ENCODE measurements around the gene FFAR2.
"Not testable (repeated sequence)": the region's sequence is repeated elsewhere in the genome, so short reads cannot be mapped to it uniquely, and the experiment has no call there.

FFAR2 gene

GRCh38 chr19:35447606-35448469, at the start of gene FFAR2:
Gene FFAR2, plus strand, starts transcription at chr19:35448257. Its CDS starts 1,458 bp downstream, at chr19:35449715.
- DNase-seq: no peak

- DNase-seq: no peak
Measured at GRCh38 chr19:35398570-35398969, 49.5 kb upstream of the FFAR2 start.

- DNase-seq: no peak
Measured at GRCh38 chr19:35399231-35399630, 48.8 kb upstream of the FFAR2 start.

- DNase-seq: no peak
Measured at GRCh38 chr19:35399948-35400772, 47.9 kb upstream of the FFAR2 start.

DNA sequence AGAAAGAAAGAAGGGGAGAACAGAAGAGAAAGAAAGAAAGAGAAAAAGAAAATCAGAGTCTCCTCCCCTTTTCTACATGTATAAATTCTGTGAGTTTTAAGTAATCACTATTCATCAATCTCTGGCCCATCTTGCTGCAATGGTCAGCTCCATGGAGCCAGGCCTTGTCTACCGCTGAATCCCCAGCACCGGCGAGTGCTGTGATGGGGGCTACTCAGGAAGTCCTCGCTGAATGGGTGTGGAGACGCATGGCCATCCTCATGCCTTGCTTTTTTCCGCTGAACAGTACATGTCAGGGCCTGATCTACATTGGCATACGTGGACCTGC, 47.3 kb upstream of the FFAR2 start:
- DNase-seq: no peak

DNA sequence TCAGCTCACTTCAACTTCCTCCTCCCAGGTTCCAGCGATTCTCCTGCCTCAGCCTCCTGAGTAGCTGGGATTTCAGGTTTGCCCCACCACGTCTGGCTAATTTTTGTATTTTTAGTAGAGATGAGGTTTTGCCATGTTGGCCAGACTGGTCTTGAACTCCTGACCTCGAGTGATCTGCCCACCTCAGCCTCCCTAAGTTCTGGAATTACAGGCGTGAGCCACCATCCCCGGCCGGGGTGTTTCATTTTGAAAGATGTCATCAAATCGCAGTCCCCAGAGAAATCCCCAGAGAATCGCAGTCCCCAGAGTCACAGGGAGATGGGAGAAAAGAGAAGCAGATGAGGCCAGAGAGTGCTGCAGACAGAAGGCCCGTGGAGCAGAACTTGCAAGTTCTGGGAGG, 46.6 kb upstream of the FFAR2 start:
- not testable (repeated sequence) for DNase-seq

DNA sequence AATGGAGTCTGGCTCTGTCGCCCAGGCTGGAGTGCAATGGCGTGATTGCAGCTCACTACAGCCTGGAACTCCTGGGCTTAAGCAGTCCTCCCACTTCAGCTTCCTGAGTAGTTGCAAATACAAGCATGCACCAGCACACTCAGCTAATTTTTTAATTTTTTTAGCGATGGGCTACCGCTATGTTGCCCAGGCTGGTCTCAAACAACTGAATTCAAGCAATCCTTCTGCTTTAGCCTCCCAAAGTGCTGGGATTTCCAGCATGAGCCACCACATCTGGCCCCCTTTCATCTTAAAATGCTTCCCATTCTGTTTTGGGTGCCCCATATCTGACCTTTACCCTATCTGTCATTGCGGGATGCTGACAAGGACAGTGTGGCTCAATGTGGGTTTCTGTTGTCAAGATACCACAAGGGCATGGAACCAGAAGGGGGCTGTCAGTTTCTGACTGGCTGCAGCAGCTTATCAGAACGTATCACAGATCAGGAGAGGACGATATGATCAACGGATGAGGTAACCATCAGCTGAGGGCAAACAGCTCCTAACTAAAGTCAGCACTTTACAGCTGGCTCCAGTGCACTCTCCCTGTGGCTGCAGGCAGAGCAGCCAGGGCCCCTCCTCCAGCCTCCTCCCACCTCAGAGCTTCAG, 44.8 kb upstream of the FFAR2 start:
- DNase-seq: no peak

- peak in 1 of 2 experiments; percentile 15 for DNase-seq
Measured at GRCh38 chr19:35404879-35405622, 43.0 kb upstream of the FFAR2 start.

- DNase-seq: no peak
Measured at GRCh38 chr19:35407619-35408018, 40.4 kb upstream of the FFAR2 start.

DNA sequence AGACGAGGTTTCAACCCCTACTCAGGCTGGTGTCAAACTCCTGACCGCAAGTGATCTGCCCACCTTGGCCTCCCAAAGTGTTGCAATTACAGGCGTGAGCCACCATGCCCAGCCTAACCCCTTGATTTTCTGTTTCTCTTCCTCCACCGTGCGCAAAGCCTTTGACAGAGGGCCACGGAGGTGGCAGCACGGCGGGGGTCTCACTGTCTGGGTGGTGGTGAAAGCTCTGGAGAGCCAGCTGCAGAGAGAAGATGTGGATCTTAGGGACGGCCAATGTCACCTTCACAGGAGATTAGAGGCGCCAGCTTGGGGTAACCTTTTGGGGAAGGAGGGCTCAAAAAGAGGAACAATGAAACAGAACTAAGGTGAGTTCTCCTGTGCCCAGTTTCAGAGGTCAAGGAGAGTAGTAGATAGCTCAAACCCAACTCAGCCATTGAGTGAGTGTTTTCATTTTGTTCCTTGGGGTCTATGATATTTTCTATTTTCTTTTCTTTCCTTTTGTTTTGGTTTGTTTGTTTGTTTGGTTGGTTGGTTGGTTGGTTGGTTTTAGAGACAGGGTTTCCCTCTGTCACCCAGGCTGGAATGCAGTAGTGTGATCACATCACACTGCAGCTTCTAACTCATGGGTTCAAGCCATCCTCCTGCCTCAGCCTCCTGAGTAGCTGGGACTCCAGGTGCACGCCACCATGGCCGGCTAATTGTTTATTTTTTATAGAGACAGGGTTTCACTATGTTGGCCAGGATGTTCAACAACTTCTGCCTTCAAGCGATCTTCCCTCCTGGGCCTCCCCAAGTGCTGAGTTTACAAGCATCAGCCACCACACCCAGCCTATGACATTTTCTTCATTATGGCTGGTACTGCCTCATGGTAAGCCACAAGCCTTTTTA, 39.5 kb upstream of the FFAR2 start:
- DNase-seq: no peak

DNA sequence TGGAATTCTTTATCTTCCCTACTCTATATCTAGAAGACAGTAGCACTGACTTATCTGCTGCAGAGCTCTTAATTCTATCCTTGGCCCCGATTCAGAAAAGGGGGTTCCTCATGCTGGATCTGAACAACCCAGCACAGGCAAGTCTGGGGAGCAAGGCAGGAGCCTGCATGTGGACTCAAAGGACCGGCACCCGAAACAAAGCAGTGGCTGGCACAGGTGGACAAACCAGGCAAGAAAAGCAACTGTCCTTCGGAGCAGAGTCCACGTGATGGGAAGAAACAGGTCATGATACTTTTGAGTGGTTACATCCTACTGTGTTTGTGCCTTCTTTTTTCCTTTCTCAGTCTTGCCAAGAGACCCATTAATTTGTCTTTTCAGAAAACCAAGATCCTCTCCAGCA, 38.9 kb upstream of the FFAR2 start:
- DNase-seq: no peak

GRCh38 chr19:35410487-35410886, 37.6 kb upstream of the FFAR2 start:
- no peak for DNase-seq

DNA sequence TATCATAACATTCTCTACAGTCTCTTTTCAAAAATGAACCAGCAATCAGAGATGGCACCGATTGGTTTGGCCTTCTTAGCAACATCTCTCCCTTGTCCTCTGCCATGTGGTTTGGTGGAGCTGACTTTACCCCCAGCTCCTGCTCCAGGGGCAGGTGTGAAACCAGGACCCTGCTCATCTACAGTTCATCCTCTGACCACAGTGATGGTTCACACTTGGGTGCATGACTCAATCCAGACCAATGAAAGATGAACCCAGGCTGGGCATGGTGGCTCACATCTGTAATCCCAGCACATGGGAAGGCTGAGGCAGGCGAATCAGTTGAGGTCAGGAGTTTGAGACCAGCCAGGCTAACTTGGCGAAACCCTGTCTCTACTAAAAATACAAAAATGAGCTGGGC, 33.6 kb upstream of the FFAR2 start:
- no peak for DNase-seq

- no peak for DNase-seq
Measured at GRCh38 chr19:35416331-35416730, 31.7 kb upstream of the FFAR2 start.

DNA sequence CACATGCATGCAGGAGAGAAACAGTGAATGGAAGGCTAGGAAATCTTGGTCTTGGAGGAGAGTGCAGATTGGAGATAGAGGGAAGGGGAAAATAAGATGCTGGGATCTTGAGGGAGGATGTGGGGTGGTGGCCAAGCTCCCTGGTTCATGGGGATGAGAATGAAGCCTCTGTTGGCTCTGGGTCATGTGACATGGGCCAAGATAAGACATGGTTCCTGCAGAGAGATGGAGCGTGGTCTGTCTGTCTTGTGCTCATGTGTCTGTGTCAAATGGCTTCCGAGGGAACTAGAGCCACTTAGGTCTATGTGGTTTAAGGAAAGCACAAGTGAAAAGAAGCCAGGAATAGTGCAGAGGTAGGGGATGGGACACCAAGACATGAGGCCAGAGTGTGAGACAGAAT, 30.8 kb upstream of the FFAR2 start:
- DNase-seq: no peak

GRCh38 chr19:35417713-35418534, 30.1 kb upstream of the FFAR2 start:
- DNase-seq: no peak

DNA sequence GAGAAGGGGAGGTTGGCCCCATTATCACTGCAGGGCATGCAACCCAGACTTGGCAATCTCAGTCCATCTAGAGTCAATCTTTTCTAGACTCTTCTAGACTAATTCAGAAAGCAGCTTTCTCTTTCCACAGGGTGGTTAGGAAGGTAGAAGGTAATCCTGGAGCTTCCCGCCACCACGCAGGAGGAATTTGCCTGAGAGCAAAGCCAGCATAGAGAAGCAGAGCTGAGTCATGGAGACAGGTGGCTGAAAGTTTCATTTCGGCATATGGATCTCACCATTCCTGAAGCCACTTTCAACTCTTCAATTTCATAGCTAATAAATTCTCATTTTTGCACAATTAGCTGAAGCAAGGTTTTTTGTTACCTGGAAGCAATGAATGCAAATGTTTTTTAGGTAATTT, 29.0 kb upstream of the FFAR2 start:
- no peak for DNase-seq

DNA sequence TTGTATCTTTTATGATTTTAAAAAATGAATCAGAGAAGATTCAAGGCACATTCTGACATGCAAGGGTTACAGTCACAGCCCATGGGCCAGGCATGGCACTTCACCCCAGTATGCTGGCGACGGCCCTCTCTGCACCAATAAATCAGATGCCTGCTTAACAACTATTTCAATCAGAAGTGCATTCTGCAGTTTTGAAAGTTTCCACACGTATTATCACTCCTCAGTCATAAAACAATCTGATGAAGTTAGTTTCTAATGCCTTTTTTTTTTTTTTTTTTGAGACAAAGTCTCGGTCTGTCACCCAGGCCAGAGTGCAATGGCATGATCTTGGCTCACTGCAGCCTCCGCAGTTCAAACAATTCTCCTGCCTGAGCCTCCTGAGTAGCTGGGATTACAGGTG, 28.3 kb upstream of the FFAR2 start:
- DNase-seq: no peak

- DNase-seq: no peak
Measured at GRCh38 chr19:35421362-35421761, 26.7 kb upstream of the FFAR2 start.

GRCh38 chr19:35423406-35423805, 24.7 kb upstream of the FFAR2 start:
- DNase-seq: not testable (repeated sequence)

DNA sequence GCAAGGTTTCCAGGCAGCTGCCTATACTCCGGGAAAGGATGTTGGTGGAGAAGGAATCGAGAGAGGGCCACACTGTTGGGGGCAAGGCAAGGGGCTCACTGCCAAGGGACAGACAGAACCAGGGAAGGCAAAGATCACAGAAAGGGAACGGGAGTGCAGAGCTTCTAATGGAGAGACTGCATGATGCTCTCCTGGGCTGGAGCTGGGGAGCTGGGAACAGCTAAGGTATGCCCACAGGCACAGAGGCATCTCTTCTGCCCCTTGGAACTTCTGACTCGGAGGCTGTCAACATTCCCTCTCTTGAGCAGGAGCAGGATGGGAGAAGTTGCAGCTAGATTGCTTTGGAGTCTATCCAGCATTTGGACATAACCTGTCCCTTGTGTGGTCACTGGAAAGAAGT, 22.4 kb upstream of the FFAR2 start:
- DNase-seq: no peak

Measured in SW 1271 (cell line).